Gastrocnemius medialis (tissue), 4 donors: Measurements from ENCODE around the gene RWDD2A.

Source experiments
- POLR2A ChIP-seq, 2 donors: fragments of 450-650 bp; IDR thresholded peaks; one replicate each; pipeline ENCODE4 v1.6.1; 2017; ENCODE audit warnings: antibody characterized with exemption in 2 of 2, mild to moderate bottlenecking in 2 of 2, moderate library complexity in 2 of 2
- TF ChIP-seq, protein P1 (sequence below), 5 experiments: fragments of 450-650 bp in 3 of 5; fragments of 200-600 bp in 2 of 5; sonication (generic) in 2 of 5; IDR thresholded peaks in 4 of 5; conservative IDR thresholded peaks in 1 of 5; 1 replicate in 4 of 5; 2 replicates in 1 of 5; pipeline ENCODE4 v1.5.1; 2016 to 2019; ENCODE audit warnings: antibody characterized with exemption in 5 of 5, mild to moderate bottlenecking in 3 of 5, moderate library complexity in 3 of 5

GRCh38 chr6:83226517-83226916 is 33.4 kb downstream of the RWDD2A start:
- TF ChIP-seq, protein P1, sequence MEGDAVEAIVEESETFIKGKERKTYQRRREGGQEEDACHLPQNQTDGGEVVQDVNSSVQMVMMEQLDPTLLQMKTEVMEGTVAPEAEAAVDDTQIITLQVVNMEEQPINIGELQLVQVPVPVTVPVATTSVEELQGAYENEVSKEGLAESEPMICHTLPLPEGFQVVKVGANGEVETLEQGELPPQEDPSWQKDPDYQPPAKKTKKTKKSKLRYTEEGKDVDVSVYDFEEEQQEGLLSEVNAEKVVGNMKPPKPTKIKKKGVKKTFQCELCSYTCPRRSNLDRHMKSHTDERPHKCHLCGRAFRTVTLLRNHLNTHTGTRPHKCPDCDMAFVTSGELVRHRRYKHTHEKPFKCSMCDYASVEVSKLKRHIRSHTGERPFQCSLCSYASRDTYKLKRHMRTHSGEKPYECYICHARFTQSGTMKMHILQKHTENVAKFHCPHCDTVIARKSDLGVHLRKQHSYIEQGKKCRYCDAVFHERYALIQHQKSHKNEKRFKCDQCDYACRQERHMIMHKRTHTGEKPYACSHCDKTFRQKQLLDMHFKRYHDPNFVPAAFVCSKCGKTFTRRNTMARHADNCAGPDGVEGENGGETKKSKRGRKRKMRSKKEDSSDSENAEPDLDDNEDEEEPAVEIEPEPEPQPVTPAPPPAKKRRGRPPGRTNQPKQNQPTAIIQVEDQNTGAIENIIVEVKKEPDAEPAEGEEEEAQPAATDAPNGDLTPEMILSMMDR (IDR thresholded peaks at IDR 0.05 in 4 of 5, conservative IDR thresholded peaks at IDR 0.05 in 1 of 5) = no peak
- no peak for TF ChIP-seq POLR2A (IDR thresholded peaks at IDR 0.05)
